Measurements from ENCODE around the gene CPNE1. TPM values are rescaled to one million over a fixed set of nuclear protein-coding genes. Genes with fewer than 3 reads are reported as not detected.
A peak's percentile ranks its signal among the peaks of the same experiment; 100 is the strongest.
"Not testable (repeated sequence)": the region's sequence is repeated elsewhere in the genome, so short reads cannot be mapped to it uniquely, and the experiment has no call there.

The CPNE1 gene
- polyA plus RNA-seq, 6 donors from 2014 or later = 178 to 542 (median 337) TPM

DNA sequence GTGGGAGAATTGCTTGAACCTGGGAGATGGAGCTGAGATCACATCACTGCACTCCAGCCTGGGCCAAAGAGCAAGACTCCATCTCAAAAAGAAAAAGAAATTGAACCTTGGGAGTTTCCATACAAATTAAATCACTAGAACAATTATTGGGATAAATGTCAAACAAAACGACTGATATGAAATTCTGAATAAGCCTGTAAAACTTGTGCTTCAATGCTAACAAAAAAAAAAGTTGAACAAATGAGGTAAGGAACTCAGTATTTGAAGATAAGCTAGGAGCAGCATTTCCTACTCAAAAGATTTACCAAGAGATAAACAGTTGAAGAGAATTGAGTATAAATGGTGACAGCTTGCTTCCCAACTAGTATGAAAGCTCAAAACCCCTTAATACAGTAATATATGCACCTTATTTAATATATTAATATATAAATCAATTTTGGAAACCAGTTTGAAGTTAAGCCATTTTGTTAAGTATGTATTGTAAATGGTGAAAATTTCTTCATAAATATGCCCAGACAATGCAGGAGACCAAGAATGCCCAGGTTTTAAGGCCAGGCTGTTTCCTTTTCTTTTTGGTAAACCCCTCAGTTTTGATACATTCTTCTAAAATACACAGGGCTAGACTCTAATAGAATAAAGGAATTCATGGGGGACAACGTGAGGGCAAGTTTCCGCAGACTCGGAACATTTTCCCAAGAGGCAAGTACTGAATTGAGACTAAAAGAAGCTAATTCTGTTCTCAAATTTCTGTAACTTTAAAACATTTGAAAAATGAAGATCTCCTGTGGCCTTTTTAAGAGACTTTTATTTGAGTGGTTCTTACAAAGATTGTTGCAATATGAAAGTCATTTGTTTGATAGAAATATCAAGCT is 38.4 kb upstream of the CPNE1 start:
- ATAC-seq (ENCODE audit: low read depth in 2 of 2) (no peak), DNase-seq (no peak)
- Mint-ChIP-seq H3K9me3 (no peaks in the 10 kb centered on the region), H3K27ac (peak overlapping the region in 3 of 6 donors; percentile 78 to 85 (median 80)), H3K36me3 (peaks cover 16 to 19% of the 10 kb centered on the region in 2 donors), H3K4me1 (peaks cover 9 to 21% (median 14%) of the 10 kb centered on the region in 3 donors), H3K27me3 (no peaks in the 10 kb centered on the region), H3K4me3 (peak overlapping the region in 3 of 8 donors; percentile 9 to 90 (median 51))

- Mint-ChIP-seq H3K27me3 (no peaks in the 10 kb centered on the region), H3K27ac (peak overlapping the region in 4 of 6 donors; percentile 49 to 89 (median 80)), H3K4me1 (peaks cover 17 to 29% (median 22%) of the 10 kb centered on the region in 3 donors)
These were observed 37.5 kb upstream of the CPNE1 start for GRCh38 chr20:35702051-35702823.

GRCh38 chr20:35700625-35701148 is 36.0 kb upstream of the CPNE1 start:
- H3K36me3 Mint-ChIP-seq = peaks cover 19 to 20% of the 10 kb centered on the region in 2 donors
- H3K4me1 Mint-ChIP-seq = peaks cover 18 to 34% (median 22%) of the 10 kb centered on the region in 3 donors
- H3K4me3 Mint-ChIP-seq = peak overlapping the region; percentile 6 to 95 (median 89)
- H3K9me3 Mint-ChIP-seq = no peaks in the 10 kb centered on the region
- peak overlapping the region in 4 of 6 donors; percentile 12 to 95 (median 76) for H3K27ac Mint-ChIP-seq
- H3K27me3 Mint-ChIP-seq = no peaks in the 10 kb centered on the region
- DNase-seq (no peak), ATAC-seq (ENCODE audit: low read depth in 2 of 2) (no peak)

More at GRCh38 chr20:35702051-35702823, 37.5 kb upstream of the CPNE1 start:
- peaks cover 16 to 19% of the 10 kb centered on the region in 2 donors for H3K36me3 Mint-ChIP-seq
- no peak for ATAC-seq (ENCODE audit: low read depth in 2 of 2)
- H3K4me3 Mint-ChIP-seq = peak overlapping the region in 3 of 8 donors; percentile 51 to 90 (median 60)
- H3K9me3 Mint-ChIP-seq = no peaks in the 10 kb centered on the region
- DNase-seq = no peak

DNA sequence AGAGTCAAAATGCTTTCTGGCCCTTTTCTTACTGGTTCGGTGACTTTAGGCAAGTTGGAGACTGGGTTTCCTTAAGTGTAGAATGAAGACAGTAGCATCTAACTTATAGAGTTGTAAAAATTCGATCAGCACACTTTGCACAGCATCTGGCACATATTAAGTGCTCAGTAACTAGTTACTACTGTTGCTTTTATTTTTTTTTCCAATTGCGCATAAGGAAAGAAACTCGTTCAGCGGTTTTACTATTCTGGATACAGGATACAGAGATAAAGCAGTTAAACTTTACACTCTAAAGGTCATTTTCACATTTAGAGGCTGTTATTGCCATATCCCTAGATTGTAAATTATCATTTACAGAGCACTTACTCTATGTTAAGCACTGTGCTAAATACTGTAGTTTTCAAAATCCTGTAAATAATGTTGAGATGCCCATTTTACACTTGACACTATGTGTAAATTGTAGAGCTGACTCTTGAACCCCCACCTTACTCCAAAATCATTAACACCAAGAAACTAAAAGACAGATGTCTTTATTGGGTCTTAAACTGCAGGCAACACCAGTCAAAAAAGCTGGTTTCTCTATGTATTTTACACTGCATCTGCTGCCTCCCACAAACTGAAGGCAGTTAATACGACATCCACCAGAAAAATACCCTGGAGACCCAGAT is 35.4 kb upstream of the CPNE1 start:
- Mint-ChIP-seq H3K36me3 (peaks cover 19 to 24% of the 10 kb centered on the region in 2 donors), H3K9me3 (no peaks in the 10 kb centered on the region), H3K4me1 (peaks cover 18 to 34% (median 22%) of the 10 kb centered on the region in 3 donors), H3K27ac (peak overlapping the region; percentile 90 to 97 (median 94)), H3K4me3 (peak overlapping the region; percentile 88 to 99 (median 94)), H3K27me3 (no peaks in the 10 kb centered on the region)
- ATAC-seq (ENCODE audit: low read depth in 2 of 2) (no peak), DNase-seq (no peak)

- H3K27ac Mint-ChIP-seq = peak within 1 kb of the TSS; percentile 90 to 97 (median 94)
- H3K27me3 Mint-ChIP-seq = no peaks in the 10 kb centered on the region
- peaks cover 18 to 34% (median 22%) of the 10 kb centered on the region in 3 donors for H3K4me1 Mint-ChIP-seq
- peak within 1 kb of the TSS; percentile 88 to 99 (median 94) for H3K4me3 Mint-ChIP-seq
- H3K36me3 Mint-ChIP-seq = peaks cover 18 to 20% of the 10 kb centered on the region in 2 donors
- no peaks in the 10 kb centered on the region for H3K9me3 Mint-ChIP-seq
- DNase-seq = peak; percentile 79
- ATAC-seq (ENCODE audit: low read depth in 2 of 2) = peak; percentile 92 to 93
These were observed 34.6 kb upstream of the CPNE1 start, which contains the start of the genes NFS1 and ROMO1 for GRCh38 chr20:35699127-35699956. Gene NFS1 (minus strand): TSS chr20:35699352. CDS start chr20:35699288, 64 bp downstream. Gene ROMO1 (plus strand): TSS chr20:35699405. CDS start chr20:35699633, 228 bp downstream.

DNA sequence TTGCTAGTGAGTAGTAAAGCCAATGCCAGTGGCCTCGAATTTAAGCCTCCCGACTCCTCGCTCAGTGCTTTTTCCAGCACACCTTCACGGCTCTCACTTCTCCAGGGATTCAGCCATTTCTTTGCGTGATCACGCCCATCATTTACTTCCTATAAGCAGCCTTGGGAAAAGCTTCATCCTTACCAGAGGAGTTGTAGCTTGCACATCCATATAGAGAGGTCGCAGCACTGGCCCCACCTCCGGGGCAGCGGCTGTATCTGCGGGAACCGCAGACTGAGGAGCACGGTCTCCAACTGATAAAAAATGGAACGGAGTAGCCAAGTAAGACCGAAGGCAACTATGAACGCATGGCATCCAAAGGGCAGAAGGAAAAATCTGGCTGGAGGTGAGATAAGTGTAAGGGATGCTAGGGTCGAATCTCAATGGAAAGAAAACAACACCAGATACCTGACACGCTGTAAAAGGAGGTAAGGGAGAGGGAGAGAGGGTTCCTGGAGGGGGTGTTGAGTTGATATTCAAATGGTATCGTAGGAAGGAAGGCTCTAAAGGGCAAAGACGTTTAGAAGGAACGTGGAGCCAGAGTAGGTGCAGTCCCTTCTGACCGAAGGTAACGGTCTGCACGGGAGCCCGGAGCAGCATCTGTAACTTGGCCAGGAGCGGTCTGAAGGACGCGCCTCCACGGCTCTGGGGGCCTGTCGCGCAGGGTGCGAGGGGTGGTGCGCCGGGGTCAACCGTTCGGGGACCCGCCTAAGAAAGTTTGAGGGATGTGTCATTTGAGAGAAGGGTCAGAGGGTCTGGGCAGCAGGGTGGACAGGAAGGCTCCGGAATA is 33.8 kb upstream of the CPNE1 start:
- peaks cover 18 to 34% (median 19%) of the 10 kb centered on the region in 3 donors for H3K4me1 Mint-ChIP-seq
- peak overlapping the region; percentile 66 to 90 (median 86) for H3K27ac Mint-ChIP-seq
- peak overlapping the region; percentile 88 to 99 (median 94) for H3K4me3 Mint-ChIP-seq
- ATAC-seq (ENCODE audit: low read depth in 2 of 2) (peak; percentile 17 to 21), DNase-seq (no peak)
- peaks cover 10 to 12% of the 10 kb centered on the region in 2 donors for H3K36me3 Mint-ChIP-seq
- no peaks in the 10 kb centered on the region for H3K27me3 Mint-ChIP-seq
- H3K9me3 Mint-ChIP-seq = no peaks in the 10 kb centered on the region

GRCh38 chr20:35697696-35698297 is 33.1 kb upstream of the CPNE1 start:
- H3K27me3 Mint-ChIP-seq = no peaks in the 10 kb centered on the region
- H3K4me3 Mint-ChIP-seq = peak overlapping the region; percentile 88 to 99 (median 94)
- peaks cover 18 to 34% (median 18%) of the 10 kb centered on the region in 3 donors for H3K4me1 Mint-ChIP-seq
- no peaks in the 10 kb centered on the region for H3K9me3 Mint-ChIP-seq
- DNase-seq = no peak
- H3K27ac Mint-ChIP-seq = peak overlapping the region in 4 of 6 donors; percentile 3 to 90 (median 78)
- no peak for ATAC-seq (ENCODE audit: low read depth in 2 of 2)
- peaks cover 9 to 11% of the 10 kb centered on the region in 2 donors for H3K36me3 Mint-ChIP-seq

GRCh38 chr20:35695978-35696377 is 31.3 kb upstream of the CPNE1 start:
- Mint-ChIP-seq H3K36me3 (peaks cover 9 to 11% of the 10 kb centered on the region in 2 donors), H3K27me3 (no peaks in the 10 kb centered on the region), H3K4me3 (peak overlapping the region in 1 of 8 donors; percentile 55), H3K27ac (no peak overlapping the region), H3K9me3 (no peaks in the 10 kb centered on the region), H3K4me1 (peaks cover 18 to 34% (median 18%) of the 10 kb centered on the region in 3 donors)
- ATAC-seq (ENCODE audit: low read depth in 2 of 2) (no peak), DNase-seq (no peak)

DNA sequence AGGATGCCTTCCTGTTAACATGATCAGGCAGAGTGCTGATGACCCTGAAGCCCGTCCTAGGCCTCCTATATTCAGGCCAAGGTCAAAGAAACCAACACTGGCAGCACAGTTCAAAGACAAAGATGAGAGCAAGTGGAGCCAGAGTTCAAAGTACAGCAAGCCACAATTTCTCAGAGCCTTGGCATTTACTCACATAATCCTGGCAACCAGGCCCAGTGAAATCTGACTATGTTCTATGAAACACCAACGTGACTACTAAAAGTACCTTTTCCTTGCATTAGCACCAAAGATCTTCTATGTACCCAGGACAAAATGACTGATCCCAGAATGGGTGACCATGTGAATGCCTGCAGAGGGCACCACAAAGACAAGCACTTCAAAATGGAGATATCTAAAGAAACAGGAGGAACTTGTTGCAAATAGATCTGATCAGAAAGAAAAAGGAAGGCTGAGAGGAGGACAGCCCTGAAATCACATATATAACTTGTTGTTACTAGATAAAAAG is 30.6 kb upstream of the CPNE1 start:
- peaks cover 9 to 14% of the 10 kb centered on the region in 2 donors for H3K36me3 Mint-ChIP-seq
- H3K4me3 Mint-ChIP-seq = peak overlapping the region in 1 of 8 donors; percentile 55
- H3K27me3 Mint-ChIP-seq = no peaks in the 10 kb centered on the region
- ATAC-seq (ENCODE audit: low read depth in 2 of 2) (no peak), DNase-seq (no peak)
- no peaks in the 10 kb centered on the region for H3K9me3 Mint-ChIP-seq
- no peak overlapping the region for H3K27ac Mint-ChIP-seq
- H3K4me1 Mint-ChIP-seq = peaks cover 18 to 31% (median 18%) of the 10 kb centered on the region in 3 donors

- no peak overlapping the region for H3K27ac Mint-ChIP-seq
- no peaks in the 10 kb centered on the region for H3K27me3 Mint-ChIP-seq
- DNase-seq = no peak
- H3K9me3 Mint-ChIP-seq = no peaks in the 10 kb centered on the region
- ATAC-seq (ENCODE audit: low read depth in 2 of 2) = no peak
- no peaks in the 10 kb centered on the region for H3K4me1 Mint-ChIP-seq
- H3K4me3 Mint-ChIP-seq = no peak overlapping the region
- H3K36me3 Mint-ChIP-seq = peaks cover 10 to 16% of the 10 kb centered on the region in 2 donors
These were observed 25.6 kb upstream of the CPNE1 start for GRCh38 chr20:35690265-35690664.

DNA sequence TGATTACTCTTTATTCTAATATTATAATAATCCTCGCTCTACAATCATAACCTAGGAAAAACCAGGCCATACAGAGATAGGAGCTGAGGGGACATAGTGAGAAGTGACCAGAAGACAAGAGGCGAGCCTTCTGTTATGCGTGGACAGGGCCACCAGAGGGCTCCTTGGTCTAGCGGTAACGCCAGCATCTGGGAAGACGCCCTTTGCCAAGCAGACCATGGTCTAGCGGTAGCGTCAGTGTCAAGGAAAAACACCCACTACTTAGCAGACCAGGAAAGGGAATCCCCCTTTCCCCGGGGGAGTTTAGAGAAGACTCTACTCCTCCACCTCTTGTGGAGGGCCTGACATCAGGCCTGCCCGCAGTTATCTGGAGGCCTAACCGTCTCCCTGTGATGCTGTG is 22.2 kb upstream of the CPNE1 start:
- not testable (repeated sequence) for H3K4me3 Mint-ChIP-seq; H3K9me3 Mint-ChIP-seq; DNase-seq; H3K27ac Mint-ChIP-seq; ATAC-seq (ENCODE audit: low read depth in 2 of 2); H3K4me1 Mint-ChIP-seq; H3K27me3 Mint-ChIP-seq
- H3K36me3 Mint-ChIP-seq = peaks cover 10 to 12% of the 10 kb centered on the region in 2 donors
